Measurements from ENCODE around the gene MBNL2.

The MBNL2 gene

DNA sequence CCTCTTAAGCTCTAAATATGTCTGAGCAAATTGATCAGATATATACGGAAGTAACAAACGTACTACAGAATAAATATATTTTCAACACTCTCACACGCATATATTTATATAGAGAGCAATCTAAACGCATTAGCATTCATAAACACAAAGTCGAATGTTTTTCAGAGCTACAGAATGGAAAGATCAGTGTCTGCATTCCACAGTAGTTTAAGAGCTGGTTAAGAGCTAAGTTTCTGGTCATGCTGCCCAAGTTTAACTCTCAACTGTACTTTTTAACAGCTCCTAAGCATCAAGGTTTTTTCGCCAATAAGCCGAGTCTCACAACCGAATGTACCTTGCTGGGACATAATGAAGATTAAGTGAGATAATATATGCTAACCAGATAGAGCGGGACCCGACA lies 175.1 kb downstream of the MBNL2 start:
- no peak overlapping the region for H3K4me3 Mint-ChIP-seq
- ATAC-seq (ENCODE audit: low read depth) (no peak), DNase-seq (ENCODE audit: low spot score in 2 of 2) (no peak)
- H3K9me3 Mint-ChIP-seq = peaks cover 5% of the 10 kb centered on the region
- H3K36me3 Mint-ChIP-seq = peaks cover 8% of the 10 kb centered on the region
- no peaks in the 10 kb centered on the region for H3K27me3 Mint-ChIP-seq
- no peak overlapping the region for H3K27ac Mint-ChIP-seq
- no peaks in the 10 kb centered on the region for H3K4me1 Mint-ChIP-seq

DNA sequence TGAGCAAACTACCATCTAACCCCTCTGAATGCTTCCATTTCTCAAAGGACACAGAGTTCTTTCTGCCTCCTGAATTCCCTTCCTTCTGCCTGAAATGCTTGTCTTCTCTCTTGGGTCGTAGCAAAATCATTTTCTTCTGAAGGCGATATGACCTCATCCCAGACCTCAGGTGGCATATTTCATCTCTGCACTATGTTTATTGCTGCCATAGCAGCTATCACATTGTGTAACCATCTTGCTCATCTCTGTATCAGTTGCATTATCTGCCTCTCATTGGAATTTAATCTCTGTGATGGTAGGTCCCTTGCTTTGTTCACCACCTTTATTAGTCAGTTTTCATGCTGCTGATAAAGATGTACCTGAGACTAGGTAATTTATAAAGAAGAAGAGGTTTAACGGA lies 179.3 kb downstream of the MBNL2 start:
- Mint-ChIP-seq H3K27me3 (peaks cover 3% of the 10 kb centered on the region), H3K4me3 (no peak overlapping the region), H3K27ac (no peak overlapping the region), H3K4me1 (no peaks in the 10 kb centered on the region), H3K36me3 (peaks cover 5% of the 10 kb centered on the region), H3K9me3 (peaks cover 5% of the 10 kb centered on the region)
- no peak for DNase-seq (ENCODE audit: low spot score in 2 of 2)
- no peak for ATAC-seq (ENCODE audit: low read depth)

DNA sequence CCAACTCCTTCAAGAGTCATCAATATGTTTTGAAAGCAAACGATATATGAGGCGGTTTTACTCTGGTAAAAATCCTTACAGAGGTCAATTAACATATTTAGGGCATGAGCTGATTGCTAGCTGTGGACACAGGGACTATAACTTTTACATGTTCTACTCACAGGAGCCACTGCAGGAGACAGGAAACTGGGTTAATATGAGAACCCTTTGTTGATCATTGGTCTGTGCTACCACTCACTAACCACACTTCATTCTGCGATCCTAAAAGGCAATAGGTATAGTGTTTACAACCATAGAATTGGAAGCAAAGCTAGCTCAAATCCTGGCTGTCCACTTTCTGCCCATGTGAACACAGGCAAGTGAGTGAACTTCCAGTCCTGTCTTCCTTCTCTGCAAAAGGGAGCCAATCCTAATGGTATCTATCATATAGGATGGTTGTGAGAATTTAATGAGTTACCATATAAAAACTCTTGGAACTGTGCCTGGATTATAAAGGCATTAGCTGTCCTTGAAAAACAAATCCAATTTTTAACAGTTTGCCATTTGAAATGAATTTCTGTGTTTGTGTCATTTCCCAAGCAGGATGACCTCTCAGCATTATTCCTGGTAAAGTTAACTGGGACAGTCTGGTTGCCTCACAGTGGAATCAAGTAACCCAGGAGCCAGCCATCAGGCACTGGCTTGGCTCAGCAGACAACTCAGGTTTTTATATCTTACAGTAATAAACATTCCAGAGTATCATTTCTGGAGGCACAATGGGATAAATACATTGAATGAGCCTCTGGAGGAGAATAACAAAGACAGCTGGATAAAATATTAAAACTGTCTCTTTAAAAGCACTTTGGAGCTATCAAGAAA lies 182.0 kb downstream of the MBNL2 start:
- H3K4me1 Mint-ChIP-seq = no peaks in the 10 kb centered on the region
- no peak overlapping the region for H3K4me3 Mint-ChIP-seq
- peaks cover 5% of the 10 kb centered on the region for H3K36me3 Mint-ChIP-seq
- peaks cover 5% of the 10 kb centered on the region for H3K9me3 Mint-ChIP-seq
- no peak overlapping the region for H3K27ac Mint-ChIP-seq
- H3K27me3 Mint-ChIP-seq = peaks cover 3% of the 10 kb centered on the region
- DNase-seq (ENCODE audit: low spot score in 2 of 2) (no peak), ATAC-seq (ENCODE audit: low read depth) (no peak)

GRCh38 chr13:97407540-97407939 lies 185.4 kb downstream of the MBNL2 start:
- Mint-ChIP-seq H3K27me3 (peaks cover 1% of the 10 kb centered on the region), H3K36me3 (no peaks in the 10 kb centered on the region), H3K4me3 (no peak overlapping the region), H3K27ac (no peak overlapping the region), H3K4me1 (no peaks in the 10 kb centered on the region), H3K9me3 (no peaks in the 10 kb centered on the region)
- no peak for DNase-seq (ENCODE audit: low spot score in 2 of 2)
- no peak for ATAC-seq (ENCODE audit: low read depth)

- H3K4me3 Mint-ChIP-seq = no peak overlapping the region
- no peaks in the 10 kb centered on the region for H3K36me3 Mint-ChIP-seq
- H3K4me1 Mint-ChIP-seq = no peaks in the 10 kb centered on the region
- H3K9me3 Mint-ChIP-seq = no peaks in the 10 kb centered on the region
- peaks cover 1% of the 10 kb centered on the region for H3K27me3 Mint-ChIP-seq
- ATAC-seq (ENCODE audit: low read depth) = no peak
- DNase-seq (ENCODE audit: low spot score in 2 of 2) = no peak
- no peak overlapping the region for H3K27ac Mint-ChIP-seq
These were observed 186.8 kb downstream of the MBNL2 start for GRCh38 chr13:97408938-97409337.

GRCh38 chr13:97411984-97412383 lies 189.9 kb downstream of the MBNL2 start:
- no peak overlapping the region for H3K27ac Mint-ChIP-seq
- no peaks in the 10 kb centered on the region for H3K4me1 Mint-ChIP-seq
- peaks cover 3% of the 10 kb centered on the region for H3K27me3 Mint-ChIP-seq
- no peaks in the 10 kb centered on the region for H3K9me3 Mint-ChIP-seq
- DNase-seq (ENCODE audit: low spot score in 2 of 2) (no peak), ATAC-seq (ENCODE audit: low read depth) (no peak)
- no peaks in the 10 kb centered on the region for H3K36me3 Mint-ChIP-seq
- no peak overlapping the region for H3K4me3 Mint-ChIP-seq

- Mint-ChIP-seq H3K27ac (no peak overlapping the region), H3K9me3 (no peaks in the 10 kb centered on the region), H3K4me3 (no peak overlapping the region), H3K27me3 (peaks cover 5% of the 10 kb centered on the region), H3K4me1 (no peaks in the 10 kb centered on the region), H3K36me3 (no peaks in the 10 kb centered on the region)
- DNase-seq (ENCODE audit: low spot score in 2 of 2) (no peak), ATAC-seq (ENCODE audit: low read depth) (no peak)
These were observed 191.6 kb downstream of the MBNL2 start for GRCh38 chr13:97413694-97414093.

DNA sequence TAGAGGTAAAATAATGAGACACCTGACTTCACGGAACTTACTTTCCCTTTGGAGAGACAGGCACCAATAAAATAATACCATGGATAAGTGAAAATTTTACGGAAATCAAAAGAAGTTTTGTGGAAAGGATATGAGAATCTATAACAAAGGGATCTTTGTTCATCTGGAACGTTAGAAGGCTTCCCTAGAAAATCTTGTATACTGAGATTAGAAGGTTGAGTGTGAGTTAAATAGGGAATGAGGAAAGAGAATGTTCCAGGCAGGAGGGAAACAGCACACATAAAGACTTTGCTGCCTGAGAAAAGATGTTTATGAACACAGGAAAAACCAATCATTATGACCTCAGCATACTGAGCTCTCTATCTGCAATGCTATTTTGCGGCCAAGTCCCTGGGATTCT lies 192.3 kb downstream of the MBNL2 start:
- H3K4me3 Mint-ChIP-seq = no peak overlapping the region
- H3K9me3 Mint-ChIP-seq = no peaks in the 10 kb centered on the region
- no peak overlapping the region for H3K27ac Mint-ChIP-seq
- no peaks in the 10 kb centered on the region for H3K4me1 Mint-ChIP-seq
- H3K27me3 Mint-ChIP-seq = peaks cover 5% of the 10 kb centered on the region
- ATAC-seq (ENCODE audit: low read depth) = no peak
- H3K36me3 Mint-ChIP-seq = no peaks in the 10 kb centered on the region
- no peak for DNase-seq (ENCODE audit: low spot score in 2 of 2)

GRCh38 chr13:97417698-97418097 lies 195.6 kb downstream of the MBNL2 start:
- Mint-ChIP-seq H3K4me1 (peaks cover 2% of the 10 kb centered on the region), H3K36me3 (no peaks in the 10 kb centered on the region), H3K4me3 (no peak overlapping the region), H3K27me3 (peaks cover 5% of the 10 kb centered on the region), H3K27ac (no peak overlapping the region), H3K9me3 (no peaks in the 10 kb centered on the region)
- DNase-seq (ENCODE audit: low spot score in 2 of 2) (no peak), ATAC-seq (ENCODE audit: low read depth) (no peak)

DNA sequence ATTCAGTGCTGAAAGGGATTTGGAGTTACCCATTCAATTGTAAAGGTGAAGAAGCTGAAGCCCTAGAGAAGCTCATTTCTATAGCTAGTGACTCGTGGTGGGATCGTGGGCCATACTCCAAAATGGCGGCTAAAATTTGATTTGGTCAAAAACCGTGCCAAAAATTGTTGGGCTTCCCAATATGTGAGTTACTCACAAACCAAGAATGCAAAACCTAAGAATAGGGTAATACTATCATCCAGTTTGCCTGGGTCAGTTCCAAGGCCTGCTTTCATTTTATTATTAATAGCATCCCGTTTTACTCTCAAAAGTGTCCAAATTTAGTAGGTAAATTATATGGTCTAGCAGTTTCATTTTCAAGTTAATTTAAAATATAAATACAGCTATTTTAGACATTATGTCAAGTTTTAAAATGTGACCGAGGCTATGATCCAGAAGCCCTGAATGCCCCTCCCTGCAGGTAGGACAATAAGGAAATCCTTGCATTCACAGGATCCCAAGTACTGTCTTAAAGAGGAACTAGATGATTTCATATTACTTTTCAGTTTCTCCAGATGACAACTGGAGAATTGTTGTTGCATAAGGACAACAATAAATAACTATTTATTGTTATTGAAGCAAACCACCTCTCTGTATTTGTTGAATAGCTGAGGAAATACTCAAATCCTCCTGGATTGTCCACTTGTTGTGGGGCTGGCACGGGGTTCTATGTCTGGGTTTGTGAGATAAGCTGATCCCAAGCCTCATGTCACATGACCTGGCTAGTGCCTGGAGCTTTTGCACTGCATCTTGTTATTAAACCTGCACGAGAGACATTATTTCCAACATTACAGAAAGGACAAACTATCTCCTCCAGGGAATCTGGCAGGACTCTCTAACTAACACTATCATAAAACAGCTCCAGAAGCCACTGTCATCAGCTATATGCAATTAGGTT lies 200.3 kb downstream of the MBNL2 start:
- H3K4me1 Mint-ChIP-seq = peaks cover 2% of the 10 kb centered on the region
- H3K27ac Mint-ChIP-seq = no peak overlapping the region
- DNase-seq (ENCODE audit: low spot score in 2 of 2) (no peak), ATAC-seq (ENCODE audit: low read depth) (no peak)
- no peak overlapping the region for H3K4me3 Mint-ChIP-seq
- H3K27me3 Mint-ChIP-seq = peaks cover 2% of the 10 kb centered on the region
- no peaks in the 10 kb centered on the region for H3K36me3 Mint-ChIP-seq
- H3K9me3 Mint-ChIP-seq = no peaks in the 10 kb centered on the region

DNA sequence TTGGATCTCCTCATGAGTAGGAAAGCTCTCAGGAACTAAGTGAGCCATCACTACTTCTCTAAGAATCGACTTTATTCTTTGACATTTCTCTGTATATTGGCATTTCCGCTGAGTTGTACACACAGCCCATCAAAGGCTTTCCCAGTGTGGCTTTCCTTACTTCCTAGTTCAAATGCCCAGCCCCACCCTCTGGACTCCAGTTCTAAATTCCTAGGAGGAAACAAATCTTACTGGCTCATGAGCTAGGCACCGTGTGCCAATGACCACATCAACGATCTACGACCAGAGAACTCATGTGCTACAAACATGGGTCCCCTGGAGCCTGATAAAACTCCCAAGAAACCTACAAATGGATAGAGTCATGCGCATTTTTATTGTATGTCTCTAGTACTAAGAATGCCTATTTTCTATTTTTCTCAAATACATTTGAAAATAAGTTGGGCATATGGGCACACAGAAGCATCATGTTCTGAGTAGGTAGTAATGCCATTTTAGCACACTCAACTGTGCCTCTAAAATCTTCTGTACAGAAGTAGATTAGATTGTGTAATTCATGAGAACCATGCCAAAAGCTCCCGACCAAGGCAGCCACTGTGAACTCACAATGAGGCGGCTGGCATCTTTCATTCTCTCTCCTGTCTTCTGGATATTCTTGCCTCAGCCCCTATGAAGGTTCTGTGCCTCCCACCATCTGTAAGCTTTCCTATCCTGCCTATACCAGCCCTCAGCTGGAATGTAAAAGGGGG lies 201.3 kb downstream of the MBNL2 start:
- ATAC-seq (ENCODE audit: low read depth) (no peak), DNase-seq (ENCODE audit: low spot score in 2 of 2) (no peak)
- Mint-ChIP-seq H3K27ac (no peak overlapping the region), H3K4me1 (peaks cover 2% of the 10 kb centered on the region), H3K4me3 (no peak overlapping the region), H3K27me3 (no peaks in the 10 kb centered on the region), H3K36me3 (no peaks in the 10 kb centered on the region), H3K9me3 (no peaks in the 10 kb centered on the region)

- no peak for DNase-seq (ENCODE audit: low spot score in 2 of 2)
- Mint-ChIP-seq H3K4me1 (peaks cover 2% of the 10 kb centered on the region), H3K27ac (no peak overlapping the region), H3K27me3 (peaks cover 2% of the 10 kb centered on the region), H3K4me3 (no peak overlapping the region), H3K36me3 (no peaks in the 10 kb centered on the region), H3K9me3 (no peaks in the 10 kb centered on the region)
- ATAC-seq (ENCODE audit: low read depth) = no peak
These were observed 203.5 kb downstream of the MBNL2 start for GRCh38 chr13:97425590-97425989.

GRCh38 chr13:97426695-97427094 lies 204.6 kb downstream of the MBNL2 start:
- DNase-seq (ENCODE audit: low spot score in 2 of 2) (no peak), ATAC-seq (ENCODE audit: low read depth) (no peak)
- Mint-ChIP-seq H3K36me3 (no peaks in the 10 kb centered on the region), H3K4me1 (no peaks in the 10 kb centered on the region), H3K9me3 (no peaks in the 10 kb centered on the region), H3K4me3 (no peak overlapping the region), H3K27ac (no peak overlapping the region), H3K27me3 (peaks cover 2% of the 10 kb centered on the region)

DNA sequence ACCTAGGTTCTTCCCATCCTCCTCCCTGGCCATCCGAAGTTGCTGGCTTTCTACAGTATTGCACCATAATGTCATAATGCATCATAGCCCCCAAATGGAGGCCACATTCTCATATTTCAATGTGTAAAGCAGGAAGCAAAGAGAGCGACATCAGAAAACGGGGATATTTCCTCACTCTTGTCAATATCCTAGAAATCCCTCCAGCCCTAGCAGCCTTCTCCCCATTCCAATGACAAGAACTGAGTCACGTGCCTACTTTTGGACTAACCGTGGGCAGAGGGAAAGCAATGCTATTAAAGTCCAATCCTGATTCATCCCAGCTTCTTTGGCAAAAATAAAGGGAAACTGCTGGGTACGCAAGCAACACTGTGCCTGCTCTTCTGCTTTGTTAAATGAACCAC lies 207.5 kb downstream of the MBNL2 start:
- Mint-ChIP-seq H3K27me3 (peaks cover 2% of the 10 kb centered on the region), H3K27ac (no peak overlapping the region), H3K36me3 (no peaks in the 10 kb centered on the region), H3K4me3 (no peak overlapping the region), H3K9me3 (no peaks in the 10 kb centered on the region), H3K4me1 (peaks cover 4% of the 10 kb centered on the region)
- no peak for DNase-seq (ENCODE audit: low spot score in 2 of 2)
- no peak for ATAC-seq (ENCODE audit: low read depth)

Data from memory B cell (primary cell).